ENCODE data around the gene SRP9. TPM values are rescaled to one million over a fixed set of nuclear protein-coding genes. Genes with fewer than 3 reads are reported as not detected.
"Not testable (repeated sequence)": the region's sequence is repeated elsewhere in the genome, so short reads cannot be mapped to it uniquely, and the experiment has no call there.

Gene SRP9
- total and polyA plus RNA-seq, 2 experiments from 2014 or later, result 640 to 728 TPM

DNA sequence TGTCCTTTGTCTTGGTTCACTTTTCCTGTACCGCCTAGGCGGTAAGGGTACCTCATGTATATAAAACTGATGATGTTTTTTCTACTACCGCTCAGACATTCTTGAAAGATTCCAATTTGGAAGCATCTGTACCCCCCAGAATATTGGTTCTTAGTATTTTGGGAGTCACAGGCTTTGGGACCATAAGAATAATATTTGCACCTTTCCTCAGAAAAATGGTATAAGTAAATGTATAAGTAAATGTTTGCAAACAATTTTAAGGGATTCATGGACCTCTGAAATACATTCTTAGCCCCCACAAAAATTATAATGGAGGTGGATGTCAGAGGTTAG, 677 bp downstream of the SRP9 start (continued):
- TF ChIP-seq, protein P1, sequence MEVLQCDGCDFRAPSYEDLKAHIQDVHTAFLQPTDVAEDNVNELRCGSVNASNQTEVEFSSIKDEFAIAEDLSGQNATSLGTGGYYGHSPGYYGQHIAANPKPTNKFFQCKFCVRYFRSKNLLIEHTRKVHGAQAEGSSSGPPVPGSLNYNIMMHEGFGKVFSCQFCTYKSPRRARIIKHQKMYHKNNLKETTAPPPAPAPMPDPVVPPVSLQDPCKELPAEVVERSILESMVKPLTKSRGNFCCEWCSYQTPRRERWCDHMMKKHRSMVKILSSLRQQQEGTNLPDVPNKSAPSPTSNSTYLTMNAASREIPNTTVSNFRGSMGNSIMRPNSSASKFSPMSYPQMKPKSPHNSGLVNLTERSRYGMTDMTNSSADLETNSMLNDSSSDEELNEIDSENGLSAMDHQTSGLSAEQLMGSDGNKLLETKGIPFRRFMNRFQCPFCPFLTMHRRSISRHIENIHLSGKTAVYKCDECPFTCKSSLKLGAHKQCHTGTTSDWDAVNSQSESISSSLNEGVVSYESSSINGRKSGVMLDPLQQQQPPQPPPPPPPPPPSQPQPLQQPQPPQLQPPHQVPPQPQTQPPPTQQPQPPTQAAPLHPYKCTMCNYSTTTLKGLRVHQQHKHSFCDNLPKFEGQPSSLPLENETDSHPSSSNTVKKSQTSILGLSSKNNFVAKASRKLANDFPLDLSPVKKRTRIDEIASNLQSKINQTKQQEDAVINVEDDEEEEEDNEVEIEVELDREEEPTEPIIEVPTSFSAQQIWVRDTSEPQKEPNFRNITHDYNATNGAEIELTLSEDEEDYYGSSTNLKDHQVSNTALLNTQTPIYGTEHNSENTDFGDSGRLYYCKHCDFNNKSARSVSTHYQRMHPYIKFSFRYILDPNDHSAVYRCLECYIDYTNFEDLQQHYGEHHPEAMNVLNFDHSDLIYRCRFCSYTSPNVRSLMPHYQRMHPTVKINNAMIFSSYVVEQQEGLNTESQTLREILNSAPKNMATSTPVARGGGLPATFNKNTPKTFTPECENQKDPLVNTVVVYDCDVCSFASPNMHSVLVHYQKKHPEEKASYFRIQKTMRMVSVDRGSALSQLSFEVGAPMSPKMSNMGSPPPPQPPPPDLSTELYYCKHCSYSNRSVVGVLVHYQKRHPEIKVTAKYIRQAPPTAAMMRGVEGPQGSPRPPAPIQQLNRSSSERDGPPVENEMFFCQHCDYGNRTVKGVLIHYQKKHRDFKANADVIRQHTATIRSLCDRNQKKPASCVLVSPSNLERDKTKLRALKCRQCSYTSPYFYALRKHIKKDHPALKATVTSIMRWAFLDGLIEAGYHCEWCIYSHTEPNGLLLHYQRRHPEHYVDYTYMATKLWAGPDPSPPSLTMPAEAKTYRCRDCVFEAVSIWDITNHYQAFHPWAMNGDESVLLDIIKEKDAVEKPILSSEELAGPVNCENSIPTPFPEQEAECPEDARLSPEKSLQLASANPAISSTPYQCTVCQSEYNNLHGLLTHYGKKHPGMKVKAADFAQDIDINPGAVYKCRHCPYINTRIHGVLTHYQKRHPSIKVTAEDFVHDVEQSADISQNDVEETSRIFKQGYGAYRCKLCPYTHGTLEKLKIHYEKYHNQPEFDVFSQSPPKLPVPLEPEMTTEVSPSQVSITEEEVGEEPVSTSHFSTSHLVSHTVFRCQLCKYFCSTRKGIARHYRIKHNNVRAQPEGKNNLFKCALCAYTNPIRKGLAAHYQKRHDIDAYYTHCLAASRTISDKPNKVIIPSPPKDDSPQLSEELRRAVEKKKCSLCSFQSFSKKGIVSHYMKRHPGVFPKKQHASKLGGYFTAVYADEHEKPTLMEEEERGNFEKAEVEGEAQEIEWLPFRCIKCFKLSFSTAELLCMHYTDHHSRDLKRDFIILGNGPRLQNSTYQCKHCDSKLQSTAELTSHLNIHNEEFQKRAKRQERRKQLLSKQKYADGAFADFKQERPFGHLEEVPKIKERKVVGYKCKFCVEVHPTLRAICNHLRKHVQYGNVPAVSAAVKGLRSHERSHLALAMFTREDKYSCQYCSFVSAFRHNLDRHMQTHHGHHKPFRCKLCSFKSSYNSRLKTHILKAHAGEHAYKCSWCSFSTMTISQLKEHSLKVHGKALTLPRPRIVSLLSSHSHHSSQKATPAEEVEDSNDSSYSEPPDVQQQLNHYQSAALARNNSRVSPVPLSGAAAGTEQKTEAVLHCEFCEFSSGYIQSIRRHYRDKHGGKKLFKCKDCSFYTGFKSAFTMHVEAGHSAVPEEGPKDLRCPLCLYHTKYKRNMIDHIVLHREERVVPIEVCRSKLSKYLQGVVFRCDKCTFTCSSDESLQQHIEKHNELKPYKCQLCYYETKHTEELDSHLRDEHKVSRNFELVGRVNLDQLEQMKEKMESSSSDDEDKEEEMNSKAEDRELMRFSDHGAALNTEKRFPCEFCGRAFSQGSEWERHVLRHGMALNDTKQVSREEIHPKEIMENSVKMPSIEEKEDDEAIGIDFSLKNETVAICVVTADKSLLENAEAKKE (CRISPR knock-in tag; IDR thresholded peaks at IDR 0.05), result no peak

DNA sequence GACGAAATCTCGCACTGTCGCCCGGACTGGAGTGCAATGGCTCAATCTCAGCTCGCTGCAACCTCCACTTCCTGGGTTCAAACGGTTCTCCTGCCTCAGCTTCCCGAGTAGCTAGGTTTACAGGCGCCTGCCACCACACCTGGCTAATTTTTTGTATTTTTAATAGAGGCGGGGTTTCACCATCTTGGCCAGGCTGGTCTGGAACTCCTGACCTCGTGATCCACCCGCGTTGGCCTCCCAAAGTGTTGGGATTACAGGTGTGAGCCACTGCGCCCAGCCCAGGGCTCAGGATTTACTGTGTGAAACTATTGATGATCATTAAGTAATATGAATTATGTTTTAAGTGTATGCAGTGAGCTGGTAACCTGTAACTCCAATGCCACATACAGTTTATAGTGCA, 1.5 kb downstream of the SRP9 start:
- not testable (repeated sequence) for H3F3A ChIP-seq (replicated peaks; ENCODE audit: low read depth); H3K4me3 Mint-ChIP-seq; H2AFZ ChIP-seq; H3K9me2 ChIP-seq (ENCODE audit: insufficient read depth); H3K27ac Mint-ChIP-seq; ATAC-seq; H3K27me3 ChIP-seq (ENCODE audit: insufficient read depth); H3K9me3 Mint-ChIP-seq; DNase-seq (ENCODE audit: low spot score); H3K36me3 ChIP-seq (ENCODE audit: insufficient read depth); H3K27me3 Mint-ChIP-seq (ENCODE audit: insufficient read depth, low read depth, poor library complexity)
- peaks cover 39% of the 10 kb centered on the region for H3K36me3 Mint-ChIP-seq (ENCODE audit: low read depth)
- peaks cover 36% of the 10 kb centered on the region for H3K4me1 Mint-ChIP-seq
- Histone ChIP-seq H3K4me3 (peak overlapping the region; percentile 74), H3K27ac (ENCODE audit: low read depth) (peak overlapping the region; percentile 98; the same call in 1 of the 2 replicates), H3K4me2 (peak overlapping the region; percentile 86), H3K79me2 (replicated peaks; ENCODE audit: insufficient read depth) (peaks cover 70% of the 10 kb centered on the region), H3K4me1 (ENCODE audit: insufficient read depth) (peaks cover 38% of the 10 kb centered on the region), H4K20me1 (replicated peaks; ENCODE audit: insufficient read depth) (peaks cover 11% of the 10 kb centered on the region)

DNA sequence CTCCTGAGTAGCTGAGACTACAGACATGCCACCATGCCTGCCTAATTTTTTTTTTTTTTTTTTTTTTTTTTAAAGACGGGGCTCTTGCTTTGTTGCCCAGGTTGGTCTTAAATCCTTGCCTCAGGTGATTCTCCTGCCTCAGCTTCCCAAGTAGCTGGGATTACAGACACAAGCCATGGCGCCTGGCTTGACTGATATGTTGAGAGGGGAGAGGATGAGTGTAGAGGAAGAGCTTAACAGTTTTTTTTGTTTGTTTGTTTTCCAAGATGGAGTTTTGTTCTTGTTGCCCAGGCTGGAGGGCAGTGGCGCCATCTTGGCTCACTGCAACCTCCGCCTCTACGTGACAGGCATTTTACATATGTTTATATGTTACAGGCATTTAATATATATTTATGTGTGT, 2.5 kb downstream of the SRP9 start:
- Histone ChIP-seq H3K4me2 (peak overlapping the region; percentile 86), H3K27ac (ENCODE audit: low read depth) (peak overlapping the region; percentile 98), H3K4me3 (peak overlapping the region; percentile 74), H4K20me1 (replicated peaks; ENCODE audit: insufficient read depth) (peaks cover 11% of the 10 kb centered on the region), H3K4me1 (ENCODE audit: insufficient read depth) (peaks cover 35% of the 10 kb centered on the region), H2AFZ (no peak overlapping the region), H3K36me3 (ENCODE audit: insufficient read depth) (peaks cover 13% of the 10 kb centered on the region), H3K27me3 (ENCODE audit: insufficient read depth) (no peaks in the 10 kb centered on the region), H3K9me2 (ENCODE audit: insufficient read depth) (no peaks in the 10 kb centered on the region), H3K79me2 (replicated peaks; ENCODE audit: insufficient read depth) (peaks cover 80% of the 10 kb centered on the region), H3F3A (replicated peaks; ENCODE audit: low read depth) (0 out of 2 replicates have a peak, but pooled peaks cover 3% of the 10 kb centered on the region)
- ATAC-seq (no peak), DNase-seq (ENCODE audit: low spot score) (no peak)
- Mint-ChIP-seq H3K4me1 (peaks cover 31% of the 10 kb centered on the region), H3K27me3 (ENCODE audit: insufficient read depth, low read depth, poor library complexity) (peaks cover 5% of the 10 kb centered on the region), H3K4me3 (peak overlapping the region; percentile 61), H3K36me3 (ENCODE audit: low read depth) (peaks cover 49% of the 10 kb centered on the region), H3K27ac (no peak overlapping the region), H3K9me3 (no peaks in the 10 kb centered on the region)
- no peak for TF ChIP-seq ZNF114 (CRISPR knock-in tag; IDR thresholded peaks at IDR 0.05)
- TF ChIP-seq, protein P2, sequence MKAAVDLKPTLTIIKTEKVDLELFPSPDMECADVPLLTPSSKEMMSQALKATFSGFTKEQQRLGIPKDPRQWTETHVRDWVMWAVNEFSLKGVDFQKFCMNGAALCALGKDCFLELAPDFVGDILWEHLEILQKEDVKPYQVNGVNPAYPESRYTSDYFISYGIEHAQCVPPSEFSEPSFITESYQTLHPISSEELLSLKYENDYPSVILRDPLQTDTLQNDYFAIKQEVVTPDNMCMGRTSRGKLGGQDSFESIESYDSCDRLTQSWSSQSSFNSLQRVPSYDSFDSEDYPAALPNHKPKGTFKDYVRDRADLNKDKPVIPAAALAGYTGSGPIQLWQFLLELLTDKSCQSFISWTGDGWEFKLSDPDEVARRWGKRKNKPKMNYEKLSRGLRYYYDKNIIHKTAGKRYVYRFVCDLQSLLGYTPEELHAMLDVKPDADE (IDR thresholded peaks at IDR 0.05), result no peak
- no peak for TF ChIP-seq NANOG (IDR thresholded peaks at IDR 0.05; ENCODE audit: borderline replicate concordance)
- no peak for TF ChIP-seq JUNB (IDR thresholded peaks at IDR 0.05; ENCODE audit: unreplicated experiment)

All from GM23338 (cell line).